Hematopoietic multipotent progenitor cell treated with erythropoietin and hydrocortisone succinate and interleukin-3 and kit ligand, for 6 days (in vitro differentiated cells): ENCODE data around the gene PHACTR1.
"Not testable (repeated sequence)": the region's sequence is repeated elsewhere in the genome, so short reads cannot be mapped to it uniquely, and the experiment has no call there.

Experiments used
- DNase-seq: peaks from one replicate; pipeline ENCODE4 v3.0.0-alpha.2; 2015

PHACTR1 gene

DNA sequence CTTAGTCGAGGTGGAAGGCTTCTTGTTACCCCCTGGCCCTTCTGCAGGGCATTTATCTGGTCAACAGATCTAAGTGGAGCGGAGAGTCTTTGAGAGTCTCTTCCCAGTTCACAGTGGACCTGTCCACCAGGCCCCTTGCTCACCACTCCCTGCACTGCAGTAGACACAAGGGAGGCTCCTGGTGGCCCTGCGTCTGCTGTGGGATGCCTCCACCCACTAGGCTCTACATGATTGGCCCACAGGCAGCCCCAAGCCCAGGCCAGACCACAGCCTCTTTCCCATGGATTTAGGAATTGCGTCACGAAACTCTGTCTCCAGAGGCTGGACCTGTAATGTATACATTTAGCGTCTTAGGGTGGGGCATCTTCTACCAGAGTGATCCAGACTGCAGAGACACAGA, 583.4 kb downstream of the PHACTR1 start:
- DNase-seq, result no peak

- no peak for DNase-seq
These were observed 584.4 kb downstream of the PHACTR1 start for GRCh38 chr6:13300643-13301590.

GRCh38 chr6:13302291-13302690, 585.7 kb downstream of the PHACTR1 start:
- DNase-seq, result no peak

GRCh38 chr6:13302751-13303667, 586.4 kb downstream of the PHACTR1 start:
- peak; percentile 89 for DNase-seq

DNA sequence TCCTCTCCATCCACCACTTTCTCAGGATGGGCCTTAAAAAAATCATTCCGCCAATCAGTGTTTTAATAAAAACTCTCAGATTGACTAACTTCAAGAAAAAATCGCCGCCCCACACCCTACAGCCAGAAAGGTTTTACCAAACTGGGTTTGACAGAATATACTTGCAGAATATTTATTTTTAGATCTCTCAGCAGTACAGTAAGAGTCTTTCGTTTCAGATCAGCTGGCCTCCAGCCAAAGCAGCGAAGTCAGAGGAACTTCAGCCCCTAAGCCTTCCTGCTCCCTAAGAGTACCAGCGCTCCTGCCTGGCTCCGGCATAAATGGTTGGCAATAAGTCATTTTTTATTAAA, 587.1 kb downstream of the PHACTR1 start:
- DNase-seq, result peak; percentile 66

- DNase-seq, result no peak
These were observed 587.5 kb downstream of the PHACTR1 start for GRCh38 chr6:13304101-13304500.

GRCh38 chr6:13304580-13305260, 588.2 kb downstream of the PHACTR1 start:
- DNase-seq, result no peak

DNA sequence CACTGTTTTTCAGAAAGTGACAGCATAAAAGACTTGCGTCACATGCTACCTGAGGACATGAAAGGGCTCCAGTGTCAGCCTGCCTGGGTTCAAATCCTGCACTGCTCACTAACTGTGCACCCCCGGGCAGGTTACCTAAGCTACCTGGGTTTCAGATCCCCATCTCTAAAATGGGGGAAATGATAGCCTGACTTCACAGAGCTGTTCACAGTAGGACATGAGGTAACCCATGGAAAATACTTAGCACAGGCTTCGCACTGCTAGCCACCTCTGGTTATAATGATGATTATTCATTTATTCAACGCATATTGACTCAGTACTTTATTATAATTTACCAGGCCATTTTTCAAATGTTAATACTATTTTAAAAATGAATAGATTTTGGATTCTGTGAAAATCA, 588.7 kb downstream of the PHACTR1 start:
- no peak for DNase-seq

- DNase-seq, result no peak
These were observed 589.2 kb downstream of the PHACTR1 start for GRCh38 chr6:13305791-13306190.

GRCh38 chr6:13307508-13307995, 591.0 kb downstream of the PHACTR1 start:
- peak; percentile 26 for DNase-seq

GRCh38 chr6:13308332-13308731, 591.8 kb downstream of the PHACTR1 start:
- DNase-seq, result no peak

- no peak for DNase-seq
These were observed 594.6 kb downstream of the PHACTR1 start for GRCh38 chr6:13311155-13311554.

DNA sequence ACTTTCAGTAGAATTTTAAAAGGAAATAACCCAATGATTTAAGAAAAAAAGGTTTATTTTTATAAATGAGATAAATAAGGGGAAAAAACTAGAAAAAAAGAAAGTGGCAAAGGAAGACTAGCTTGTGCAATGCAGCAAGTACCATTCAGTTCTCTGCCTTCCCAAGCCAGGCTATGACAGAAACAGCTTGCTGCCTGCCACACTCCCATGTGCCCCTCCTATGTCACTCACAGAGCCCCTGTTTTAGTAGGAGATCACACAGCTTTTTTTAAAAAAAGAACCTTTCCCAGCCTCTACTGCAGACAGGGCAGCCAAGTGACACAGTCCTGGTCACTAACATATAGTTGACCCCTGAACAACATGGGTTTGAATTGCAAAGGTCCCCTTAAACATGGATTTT, 598.2 kb downstream of the PHACTR1 start:
- DNase-seq, result no peak

DNA sequence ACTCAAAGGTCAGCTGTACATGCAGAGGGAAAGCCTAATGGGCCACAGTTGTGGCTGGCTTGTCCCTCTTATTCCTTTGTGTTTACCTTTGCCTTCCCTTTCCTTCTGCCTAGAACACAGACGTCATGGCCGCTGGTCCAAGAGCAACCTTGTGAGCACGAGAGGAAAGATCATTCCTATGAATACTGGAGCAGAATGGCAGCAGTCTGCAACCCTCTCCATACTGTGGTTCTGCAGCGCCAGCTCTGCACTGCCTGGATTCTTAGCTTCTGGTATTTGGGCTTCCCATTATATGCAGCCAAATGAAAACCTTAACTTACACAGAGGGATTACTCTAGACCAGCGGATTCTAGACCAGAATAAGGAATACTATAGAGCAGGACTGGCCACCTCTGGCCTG, 599.3 kb downstream of the PHACTR1 start:
- no peak for DNase-seq

- DNase-seq, result no peak
These were observed 602.3 kb downstream of the PHACTR1 start for GRCh38 chr6:13318821-13319220.

- peak; percentile 93 for DNase-seq
These were observed 603.5 kb downstream of the PHACTR1 start for GRCh38 chr6:13319891-13320564.

GRCh38 chr6:13326031-13326586, 609.5 kb downstream of the PHACTR1 start:
- not testable (repeated sequence) for DNase-seq

DNA sequence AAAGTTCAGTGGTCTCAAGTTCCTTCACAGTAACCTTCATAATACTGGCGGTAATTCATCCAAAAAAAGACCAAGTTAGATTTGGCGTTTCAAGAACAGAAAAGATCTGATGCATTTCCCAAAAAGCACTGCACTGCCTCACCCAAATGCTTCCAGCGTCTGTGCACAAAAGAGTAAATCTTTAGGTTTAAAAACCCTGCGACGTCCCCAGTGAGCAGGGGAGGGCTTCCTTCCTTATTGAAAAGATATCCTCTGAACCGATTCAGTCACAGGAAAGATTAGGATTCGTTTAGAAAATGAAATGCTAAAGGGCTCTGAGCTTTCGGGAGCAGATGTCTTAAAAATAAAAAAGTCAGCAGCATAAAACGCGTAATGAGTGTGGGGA, 611.1 kb downstream of the PHACTR1 start:
- peak; percentile 62 for DNase-seq

DNA sequence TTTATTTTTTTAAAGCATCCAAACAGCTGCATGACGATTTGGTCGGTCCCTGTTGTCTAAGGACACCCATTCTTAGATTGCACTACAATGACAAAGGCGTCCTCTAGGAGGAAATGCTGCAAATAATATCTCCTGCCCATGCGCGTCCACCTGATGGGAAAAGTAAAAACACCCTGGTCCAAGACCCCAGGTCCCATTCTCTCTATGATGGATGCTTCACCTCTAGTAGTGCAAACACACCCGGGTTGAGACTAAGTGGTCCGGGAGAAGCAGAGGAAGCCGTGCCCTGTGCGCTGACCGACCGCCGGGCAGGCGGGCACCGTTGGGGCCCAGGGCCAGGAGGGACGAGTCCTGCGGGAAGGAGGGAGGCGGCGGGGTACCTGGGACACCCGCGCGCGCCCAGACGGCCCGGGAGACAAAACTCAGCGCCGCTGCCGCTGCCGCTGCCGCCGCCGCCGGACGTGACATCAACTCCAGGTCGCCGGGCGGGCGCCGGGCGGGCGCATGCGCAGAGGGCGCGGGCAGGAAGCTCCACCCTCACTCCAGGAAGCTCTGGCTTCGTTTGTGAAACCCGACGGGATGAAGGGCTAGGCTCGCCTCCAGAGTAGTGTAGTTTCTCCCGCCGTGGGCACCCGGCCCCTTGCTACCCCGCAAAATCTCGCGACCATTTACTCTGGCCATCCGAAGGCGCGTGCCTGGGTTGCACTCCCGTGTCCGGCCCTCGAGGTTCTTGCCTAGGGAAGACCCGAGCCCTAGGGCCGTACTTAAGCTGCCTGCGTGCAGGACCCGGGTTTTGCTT, 611.7 kb downstream of the PHACTR1 start, which contains the start of gene TBC1D7:
Gene TBC1D7, minus strand, starts transcription at position 462 of the 799 bp plus-strand sequence. CDS start 1,639 bp downstream, outside the sequence.
- DNase-seq, result peak; percentile 94

DNA sequence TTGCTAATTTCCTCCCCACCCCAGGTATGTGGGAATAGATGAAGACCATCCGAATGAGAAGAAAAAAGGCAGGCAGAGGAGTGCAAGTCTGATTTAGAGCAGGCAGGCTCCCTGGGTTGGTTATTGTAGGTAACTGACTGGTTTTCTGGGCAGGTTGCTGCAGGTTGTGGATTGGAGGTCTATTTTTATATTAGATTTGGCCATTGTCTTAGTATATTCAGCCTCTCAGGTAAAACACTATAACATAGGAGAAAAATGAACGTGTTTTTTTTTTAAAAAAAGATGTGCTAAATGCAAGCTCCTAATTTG, 612.3 kb downstream of the PHACTR1 start:
- no peak for DNase-seq
